Ovary (tissue), 9 donors: ENCODE data around the gene KDM8. TPM values are rescaled to one million over a fixed set of nuclear protein-coding genes. Genes with fewer than 3 reads are reported as not detected.
"Not testable (repeated sequence)": the region's sequence is repeated elsewhere in the genome, so short reads cannot be mapped to it uniquely, and the experiment has no call there.

ENCODE experiments used
- DNase-seq, 5 donors: peaks; one replicate each; pipeline ENCODE4 v3.0.0-alpha.2; 2019 to 2020
- H3K27ac ChIP-seq, 2 donors: fragments of 200-600 bp; one replicate each; pipeline versions ENCODE4 v1.5.1 to v1.8.0; 2019 to 2022
- H3K27me3 ChIP-seq: fragments of 200-600 bp; one replicate; pipeline ENCODE4 v1.8.0; 2022
- H3K36me3 ChIP-seq: fragments of 200-600 bp; sonication (generic); one replicate; pipeline ENCODE4 v1.5.1; 2019
- H3K4me1 ChIP-seq: one replicate; pipeline ENCODE4 v1.8.1; 2013; ENCODE audit warnings: mild to moderate bottlenecking, moderate library complexity; ENCODE audit not compliant: insufficient read depth
- H3K4me3 ChIP-seq: fragments of 200-600 bp; sonication (generic); one replicate; pipeline ENCODE4 v1.5.1; 2017
- H3K9me3 ChIP-seq, 2 donors: fragments of 200-600 bp in 1 of 2; sonication (generic) in 1 of 2; one replicate each; pipeline versions ENCODE4 v1.5.1 to v1.8.1; 2013 to 2019; ENCODE audit warnings: mild to moderate bottlenecking in 1 of 2, moderate library complexity in 1 of 2
- EP300 ChIP-seq: sonication (generic); formaldehyde crosslinking; IDR thresholded peaks from one replicate; pipeline ENCODE4 v1.6.1; 2017; ENCODE audit warnings: antibody characterized with exemption
- POLR2A ChIP-seq: fragments of 450-650 bp; IDR thresholded peaks from one replicate; pipeline ENCODE4 v1.6.1; 2017; ENCODE audit warnings: antibody characterized with exemption, mild to moderate bottlenecking, moderate library complexity
- WGBS, 3 donors: extraction: QIAGEN DNeasy Blood & Tissue Kit in 1 of 3; methylation state at CpG; one replicate each; pipeline versions ENCODE4 v1.1.5 to v1.1.7; 2013 to 2017; 5-methylcytosine and 5-hydroxymethylcytosine counted together
- intact Hi-C, 4 donors: fragments of 100-400 bp; cut with DNase I; formaldehyde crosslinking; loops; one replicate each; pipeline versions ENCODE4 v1.11.0 to v1.15.1; 2022 to 2023
- polyA plus RNA-seq, 2 donors: library from polyadenylated mRNA; stranded (reverse); fragments of 200-250 nt in 1 of 2; fragments of 350-450 nt in 1 of 2; fragmentation: Illumina TruSeq in 1 of 2; extraction: RNeasy Lipid Tissue Mini Kit (QIAGEN cat#74804) in 1 of 2; gene quantifications; one replicate each; pipeline ENCODE4 v1.2.3, GENCODE V29; 2013 to 2014
- total RNA-seq, 7 donors: library from RNA; depleted of rRNA in 2 of 7; stranded (reverse); fragments of >200 nt in 2 of 7; fragmentation: NEBNext Ultra II Directional in 3 of 7; extraction: Animal tissue kit (Norgen Biotek cat#: 25700) in 3 of 7; gene quantifications; one replicate each; pipeline versions ENCODE4 v1.1.0 to v1.2.4, GENCODE V29; 2016 to 2023
- TF ChIP-seq, protein P1 (sequence below), 3 donors: fragments of 450-650 bp in 2 of 3; fragments of 200-600 bp in 1 of 3; IDR thresholded peaks; one replicate each; pipeline versions ENCODE4 v1.5.1 to v1.8.0; 2016 to 2022; ENCODE audit warnings: antibody characterized with exemption in 3 of 3, mild to moderate bottlenecking in 1 of 3
- donor health status: DM: no; HTN: no; CAD: no; lungs with moderate emphysema.
- donor health status: DM: no; HTN: no; CAD: no.
- donor health status: Bipolar disorder and iron deficiency.
- donor health status: DM: yes; HTN: yes; CAD: no.
- donor health status: DM: no; HTN: no; CAD: no.
- donor health status: DM: yes; HTN: yes; CAD: no.

Gene KDM8
- total and polyA plus RNA-seq, 9 donors, result 3.7 to 11.0 (median 5.0) TPM

DNA sequence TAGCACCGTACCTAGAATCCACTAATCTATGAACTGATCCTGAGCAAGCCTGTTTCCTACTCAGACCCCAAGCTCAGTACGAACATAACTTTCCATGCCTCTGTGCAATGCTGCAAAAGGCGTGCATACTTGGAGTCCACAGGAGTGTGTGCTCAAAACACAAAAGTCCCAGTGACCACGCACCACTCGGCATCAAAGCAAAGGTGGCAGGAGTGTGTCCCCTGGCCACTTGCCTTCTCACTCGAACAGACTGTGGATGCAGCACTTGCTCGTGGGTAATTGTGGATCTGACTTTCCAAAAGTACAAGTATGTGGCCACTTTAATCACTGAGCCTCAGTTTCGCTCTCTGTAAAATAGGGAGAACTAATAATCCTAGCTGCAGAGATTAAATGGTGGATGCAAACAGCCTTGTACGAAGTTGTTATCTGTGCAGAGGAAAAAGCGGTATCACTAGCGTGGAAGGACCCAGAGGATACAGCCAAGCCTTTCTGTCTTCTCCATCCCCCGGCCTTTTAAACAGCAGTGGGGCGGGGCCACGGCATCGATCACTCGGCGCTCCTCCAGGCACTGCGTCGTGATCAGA lies 311 bp upstream of the KDM8 start:
- Histone ChIP-seq H3K27ac (peak overlapping the region; percentile 72 to 96), H3K4me1 (peaks cover 8% of the 10 kb centered on the region), H3K36me3 (no peaks in the 10 kb centered on the region), H3K27me3 (no peaks in the 10 kb centered on the region), H3K9me3 (no peaks in the 10 kb centered on the region), H3K4me3 (peak overlapping the region; percentile 73)
- peak in 4 of 5 donors; percentile 91 to 96 (median 94) for DNase-seq
- TF ChIP-seq, protein P1, sequence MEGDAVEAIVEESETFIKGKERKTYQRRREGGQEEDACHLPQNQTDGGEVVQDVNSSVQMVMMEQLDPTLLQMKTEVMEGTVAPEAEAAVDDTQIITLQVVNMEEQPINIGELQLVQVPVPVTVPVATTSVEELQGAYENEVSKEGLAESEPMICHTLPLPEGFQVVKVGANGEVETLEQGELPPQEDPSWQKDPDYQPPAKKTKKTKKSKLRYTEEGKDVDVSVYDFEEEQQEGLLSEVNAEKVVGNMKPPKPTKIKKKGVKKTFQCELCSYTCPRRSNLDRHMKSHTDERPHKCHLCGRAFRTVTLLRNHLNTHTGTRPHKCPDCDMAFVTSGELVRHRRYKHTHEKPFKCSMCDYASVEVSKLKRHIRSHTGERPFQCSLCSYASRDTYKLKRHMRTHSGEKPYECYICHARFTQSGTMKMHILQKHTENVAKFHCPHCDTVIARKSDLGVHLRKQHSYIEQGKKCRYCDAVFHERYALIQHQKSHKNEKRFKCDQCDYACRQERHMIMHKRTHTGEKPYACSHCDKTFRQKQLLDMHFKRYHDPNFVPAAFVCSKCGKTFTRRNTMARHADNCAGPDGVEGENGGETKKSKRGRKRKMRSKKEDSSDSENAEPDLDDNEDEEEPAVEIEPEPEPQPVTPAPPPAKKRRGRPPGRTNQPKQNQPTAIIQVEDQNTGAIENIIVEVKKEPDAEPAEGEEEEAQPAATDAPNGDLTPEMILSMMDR (IDR thresholded peaks at IDR 0.05), result no peak
- TF ChIP-seq POLR2A (no peak), EP300 (no peak)
- 21 to 23% (median 23%) methylated on average over 19 of the region's 19 CpGs for WGBS, 3 donors
- intact Hi-C loops, result no loop called here

DNA sequence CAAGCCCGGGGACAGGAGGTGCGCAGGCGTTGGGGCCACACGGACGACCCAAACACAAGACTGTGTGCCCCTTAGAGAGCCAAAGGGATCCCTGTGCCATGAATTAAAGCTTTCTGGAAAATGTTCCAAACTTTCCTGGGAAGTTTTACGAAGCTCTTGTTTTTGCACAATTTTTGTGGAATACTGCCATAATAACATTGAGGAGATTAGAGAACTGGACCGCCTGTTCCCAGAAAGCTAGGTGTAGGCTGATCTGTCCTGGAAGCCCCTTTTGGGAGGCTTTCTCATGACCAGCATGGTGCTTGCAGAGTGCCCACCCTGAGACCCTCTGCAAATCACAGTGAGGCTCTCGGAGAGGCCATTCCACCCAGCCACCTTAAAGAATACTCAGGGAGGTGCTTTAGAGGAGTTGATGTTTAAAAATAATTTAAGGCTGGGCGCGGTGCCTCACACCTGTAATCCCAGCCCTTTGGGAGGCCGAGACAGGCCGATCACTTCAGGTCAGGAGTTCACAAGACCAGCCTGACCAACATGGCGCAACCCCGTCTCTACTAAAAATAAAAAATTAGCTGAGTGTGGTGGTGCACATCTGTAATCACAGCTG lies 1.1 kb downstream of the KDM8 start:
- TF ChIP-seq POLR2A (no peak), EP300 (no peak)
- TF ChIP-seq, protein P1 (IDR thresholded peaks at IDR 0.05), result no peak
- intact Hi-C loops, result no loop called here
- no peaks in the 10 kb centered on the region for H3K36me3 ChIP-seq
- peak overlapping the region; percentile 54 to 96 for H3K27ac ChIP-seq
- H3K4me1 ChIP-seq, result peaks cover 8% of the 10 kb centered on the region
- 42 to 50% (median 44%) methylated on average over 14 of the region's 14 CpGs for WGBS, 3 donors
- DNase-seq, result no peak
- H3K9me3 ChIP-seq, result no peaks in the 10 kb centered on the region
- no peaks in the 10 kb centered on the region for H3K27me3 ChIP-seq
- H3K4me3 ChIP-seq, result peak overlapping the region; percentile 67

DNA sequence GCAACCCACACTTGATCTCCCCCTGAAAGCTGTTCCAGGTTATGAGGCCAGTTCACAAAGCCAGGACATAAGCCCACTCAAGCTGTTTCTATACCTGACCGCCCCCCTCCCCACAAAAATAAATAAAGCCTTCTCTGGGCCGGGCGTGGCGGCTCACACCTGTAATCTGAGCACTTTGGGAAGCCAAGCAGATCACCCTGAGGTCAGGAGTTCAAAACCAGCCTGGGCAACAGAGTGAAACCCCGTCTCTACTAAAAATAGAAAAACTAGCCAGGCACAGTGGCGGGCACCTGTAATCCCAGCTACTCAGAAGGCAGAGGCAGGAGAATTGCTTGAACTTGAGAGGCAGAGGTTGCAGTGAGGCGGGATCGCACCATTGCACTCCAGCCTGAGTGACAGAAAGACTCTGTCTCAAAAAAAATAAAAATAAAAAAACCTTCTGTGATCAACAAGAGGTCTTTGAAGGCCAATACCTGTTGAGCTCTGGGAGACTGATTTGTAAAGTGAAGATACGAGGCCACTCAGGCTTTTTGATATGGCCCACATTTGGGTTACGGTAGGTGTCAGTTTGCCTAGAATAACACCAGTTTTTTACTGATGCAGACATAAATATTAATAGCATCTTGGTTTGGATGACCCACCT lies 2.2 kb downstream of the KDM8 start:
- Histone ChIP-seq H3K4me1 (peaks cover 8% of the 10 kb centered on the region), H3K36me3 (no peaks in the 10 kb centered on the region), H3K4me3 (no peak overlapping the region), H3K9me3 (no peaks in the 10 kb centered on the region), H3K27ac (no peak overlapping the region), H3K27me3 (no peaks in the 10 kb centered on the region)
- intact Hi-C loops, result no loop called here
- 93 to 96% (median 95%) methylated on average over 10 of the region's 10 CpGs for WGBS, 3 donors
- TF ChIP-seq, protein P1 (IDR thresholded peaks at IDR 0.05), result no peak
- TF ChIP-seq POLR2A, result no peak
- no peak for TF ChIP-seq EP300
- no peak for DNase-seq

DNA sequence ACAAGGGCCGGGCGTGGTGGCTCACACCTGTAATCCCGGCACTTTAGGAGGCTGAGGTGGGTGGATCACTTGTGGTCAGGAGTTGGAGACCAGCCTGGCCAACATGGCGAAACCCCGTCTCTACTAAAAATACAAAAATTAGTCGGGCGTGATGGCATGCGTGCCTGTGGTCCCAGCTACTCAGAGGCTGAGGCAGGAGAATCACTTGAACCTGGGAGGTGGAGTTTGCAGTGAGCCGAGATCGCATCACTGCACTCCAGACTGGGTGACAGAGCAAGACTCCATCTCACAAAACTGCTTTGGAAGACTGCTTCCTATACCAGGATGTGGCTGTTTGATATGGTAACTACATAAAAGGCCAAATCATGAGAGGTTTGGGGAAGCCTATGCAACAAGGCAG lies 3.8 kb downstream of the KDM8 start:
- H3K36me3 ChIP-seq, H3K4me3 ChIP-seq, H3K27ac ChIP-seq, DNase-seq, H3K4me1 ChIP-seq, H3K27me3 ChIP-seq, H3K9me3 ChIP-seq, intact Hi-C loops: not testable (repeated sequence)
- 93 to 97% (median 94%) methylated on average over 10 of the region's 10 CpGs for WGBS, 3 donors

DNA sequence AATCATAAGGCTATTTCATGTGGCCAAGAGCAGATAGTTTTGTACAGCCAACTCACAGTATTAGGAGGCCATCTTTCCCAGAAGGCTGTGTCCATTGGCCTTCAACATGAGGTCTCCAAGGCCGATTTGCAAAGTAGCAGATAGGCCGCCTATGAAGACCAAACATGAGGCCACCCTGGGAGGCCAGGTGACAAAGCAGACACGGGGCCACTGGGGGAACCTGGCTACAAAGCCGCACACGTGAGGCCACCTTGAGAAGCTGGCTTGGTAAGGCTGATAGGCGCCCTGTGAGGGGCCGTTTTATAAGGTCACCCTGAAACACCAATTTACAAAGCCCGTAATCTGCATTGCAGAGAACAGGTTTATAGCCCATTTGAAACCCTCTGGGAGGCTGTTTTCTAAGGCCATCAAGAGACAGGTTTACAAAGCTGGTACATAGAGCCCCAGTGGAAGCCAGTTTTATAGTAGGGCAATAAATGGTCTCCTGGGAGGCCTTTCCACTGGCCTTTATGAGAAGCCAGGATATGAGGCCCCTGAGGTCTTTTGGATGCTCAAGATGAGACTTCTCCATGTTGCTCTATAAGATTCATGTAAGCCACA lies 4.9 kb downstream of the KDM8 start:
- TF ChIP-seq, protein P1 (IDR thresholded peaks at IDR 0.05), result no peak
- TF ChIP-seq EP300, result no peak
- TF ChIP-seq POLR2A, result no peak
- Histone ChIP-seq H3K36me3 (no peaks in the 10 kb centered on the region), H3K4me1 (peaks cover 6% of the 10 kb centered on the region), H3K27me3 (no peaks in the 10 kb centered on the region), H3K4me3 (no peak overlapping the region), H3K9me3 (no peaks in the 10 kb centered on the region), H3K27ac (no peak overlapping the region)
- intact Hi-C loops, result no loop called here
- DNase-seq, result no peak
- WGBS, 3 donors, result 79 to 80% (median 80%) methylated on average over 8 of the region's 8 CpGs
